ENCODE data around the gene CYB5R3.
"Not testable (repeated sequence)": the region's sequence is repeated elsewhere in the genome, so short reads cannot be mapped to it uniquely, and the experiment has no call there.

The CYB5R3 gene

DNA sequence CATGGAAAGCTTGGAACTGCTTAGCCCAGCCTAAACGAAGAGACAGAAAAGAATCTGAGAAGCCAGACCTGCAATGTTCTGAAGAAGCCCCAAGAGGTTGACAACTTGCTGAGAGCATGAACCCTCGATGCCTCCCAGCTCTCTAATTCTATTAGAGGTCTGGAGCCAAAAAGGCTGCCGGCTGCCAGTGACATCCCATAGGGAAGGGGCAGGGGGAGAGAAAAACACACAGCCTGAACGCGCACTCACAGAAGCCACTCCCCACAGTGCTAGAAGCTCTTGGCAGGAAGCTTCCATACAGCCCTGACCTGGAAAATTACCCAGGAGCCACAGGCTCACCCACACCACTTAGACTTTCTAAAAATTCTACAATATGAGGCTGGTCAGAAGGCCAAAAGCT, 52.9 kb downstream of the CYB5R3 start:
- no peak for DNase-seq

DNA sequence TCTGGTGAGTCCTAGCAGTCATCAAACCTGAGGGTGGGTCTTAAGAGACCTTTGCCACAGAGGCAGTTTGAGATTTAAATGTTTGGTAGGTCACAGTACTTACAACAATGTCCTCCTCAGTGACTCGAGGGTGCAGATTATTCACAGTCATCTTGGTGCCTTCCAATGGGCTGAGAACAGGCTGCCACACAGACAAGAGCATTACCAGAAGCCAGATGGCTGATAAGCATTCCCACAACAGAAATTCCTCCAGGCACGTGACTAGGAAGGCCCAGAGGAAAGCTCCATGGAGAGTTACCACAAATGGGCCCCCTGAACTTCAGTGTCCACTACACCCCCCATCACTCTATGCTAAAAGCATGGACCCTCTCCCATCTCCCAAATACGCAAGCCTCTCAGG, 53.8 kb downstream of the CYB5R3 start:
- no peak for DNase-seq

DNA sequence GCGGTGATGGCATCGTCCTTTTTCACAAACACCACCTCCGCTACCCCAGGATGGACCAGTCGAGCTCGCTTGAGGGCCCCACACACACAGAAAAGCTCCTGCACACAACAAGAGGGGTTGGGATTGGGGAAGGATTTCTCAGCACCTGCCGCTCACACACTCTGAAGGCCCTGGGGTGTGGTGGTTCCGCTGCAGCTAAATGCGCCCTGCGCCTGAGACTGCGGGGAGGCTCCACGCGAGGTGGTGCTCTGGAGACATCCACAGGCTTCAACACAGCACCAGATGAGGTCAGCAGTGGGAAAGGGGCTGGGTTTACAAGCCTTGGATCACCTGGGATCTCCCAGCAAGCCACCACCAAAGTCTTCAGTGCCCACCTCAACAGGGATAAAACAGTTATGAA, 57.2 kb downstream of the CYB5R3 start:
- no peak for DNase-seq

DNA sequence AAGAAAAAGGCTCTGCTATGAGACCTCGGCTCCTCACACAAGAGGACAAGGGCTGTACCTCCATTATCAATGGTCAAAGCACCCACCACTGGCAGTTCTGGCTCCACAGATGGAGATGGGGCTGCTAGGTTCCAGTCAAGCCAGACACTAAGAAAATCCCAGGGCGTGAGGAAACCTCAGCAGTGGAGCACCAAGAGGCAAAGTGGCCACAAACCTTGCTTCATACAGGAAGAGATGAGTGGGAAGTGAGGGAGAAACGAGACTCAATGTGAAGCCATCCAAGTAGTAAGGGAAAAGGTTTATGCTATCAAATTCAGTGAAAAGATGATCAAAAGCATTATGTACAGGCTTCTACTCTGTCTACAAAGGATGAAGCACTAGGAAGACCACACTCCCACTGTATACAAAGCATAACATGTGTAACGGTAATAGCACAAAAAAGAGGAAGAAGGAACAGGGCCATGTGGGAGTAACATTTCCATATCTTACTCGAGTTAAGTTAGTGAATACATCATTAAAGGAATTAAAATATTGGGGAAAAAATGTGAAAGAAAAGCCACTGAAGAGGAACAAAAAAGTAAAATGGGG, 61.5 kb downstream of the CYB5R3 start:
- no peak for DNase-seq

DNA sequence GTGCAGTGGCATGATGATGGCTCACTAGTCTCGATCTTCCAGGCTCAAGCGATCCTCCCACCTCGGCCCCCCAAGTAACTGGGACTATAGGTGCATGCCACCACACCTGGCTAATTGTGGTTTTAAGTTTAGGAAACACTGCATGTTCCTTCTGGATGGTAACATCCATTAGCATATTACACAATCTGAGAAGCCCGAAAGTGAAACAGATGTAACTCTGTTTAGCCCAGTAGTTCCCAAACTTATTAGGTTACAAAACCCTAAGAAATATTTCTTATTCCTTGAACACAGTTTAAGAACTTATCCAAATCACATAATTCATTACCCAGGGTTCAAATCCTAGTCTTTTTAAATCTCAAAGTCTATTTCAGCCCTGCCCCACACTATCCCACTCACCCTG, 62.8 kb downstream of the CYB5R3 start:
- DNase-seq: no peak

DNA sequence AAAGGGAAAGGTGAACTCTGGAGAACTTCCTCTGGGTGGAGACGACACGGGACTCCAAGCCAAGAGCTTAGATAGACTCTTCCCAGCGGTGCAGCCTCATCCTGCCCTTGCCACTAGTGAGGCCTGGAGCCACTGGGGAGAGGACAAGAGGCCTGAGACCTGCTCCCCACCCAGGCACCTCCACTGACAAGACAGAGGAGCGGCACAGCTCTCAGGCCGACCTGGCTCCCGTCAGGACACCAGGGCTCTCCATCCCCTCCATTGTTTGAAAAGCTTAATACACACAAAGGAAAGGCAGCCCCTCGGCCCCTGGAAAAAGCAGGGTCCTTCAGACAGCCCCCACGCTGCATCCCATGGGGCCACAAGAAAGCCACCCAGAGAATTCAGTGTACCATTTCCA, 64.1 kb downstream of the CYB5R3 start:
- no peak for DNase-seq

DNA sequence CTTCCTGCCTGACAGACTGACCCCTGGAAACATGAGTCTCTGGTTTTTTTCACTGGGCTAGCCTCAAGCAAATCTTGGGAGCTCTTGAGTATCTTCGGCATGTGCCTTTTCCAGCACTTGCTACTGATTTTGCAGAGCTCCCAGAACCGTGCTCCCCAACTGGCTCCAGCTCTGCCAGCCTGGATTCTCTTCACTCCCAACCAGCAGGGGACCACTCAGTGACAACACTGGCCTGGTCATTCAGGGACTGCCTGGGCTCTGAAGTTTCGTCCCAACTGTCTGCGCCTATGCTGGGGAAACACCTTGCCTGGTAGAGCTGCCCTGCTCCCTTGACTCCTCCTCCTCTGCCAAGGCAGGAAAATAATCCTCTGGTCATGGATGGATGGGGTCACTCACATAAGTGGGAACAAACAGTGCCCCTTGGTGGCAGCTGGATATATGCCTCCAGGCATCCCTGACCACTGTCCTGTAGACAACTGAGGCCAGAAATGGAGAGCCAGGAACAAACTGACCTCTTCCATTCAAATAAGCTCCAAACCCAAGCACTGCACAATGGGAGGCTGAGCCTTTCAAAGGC, 64.7 kb downstream of the CYB5R3 start:
- DNase-seq: no peak

DNA sequence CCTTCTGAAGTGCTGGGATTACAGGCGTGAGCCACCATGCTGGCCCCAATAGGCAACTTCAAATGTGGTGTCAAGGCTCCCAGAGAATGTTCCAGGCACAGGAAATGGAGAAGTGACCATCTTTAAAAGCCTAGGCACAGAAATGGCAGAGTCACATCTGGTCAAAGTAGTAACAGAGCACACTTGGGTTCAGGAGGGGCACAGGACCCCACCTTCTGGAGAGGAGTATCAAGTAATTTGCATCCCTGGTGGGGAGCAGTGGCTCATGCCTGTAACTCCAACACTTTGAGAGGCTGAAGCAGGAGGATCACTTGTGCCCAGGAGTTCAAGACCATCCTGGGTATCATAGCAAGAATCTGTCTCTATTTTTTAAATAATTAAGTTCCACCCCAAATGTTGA, 66.2 kb downstream of the CYB5R3 start:
- DNase-seq: no peak

DNA sequence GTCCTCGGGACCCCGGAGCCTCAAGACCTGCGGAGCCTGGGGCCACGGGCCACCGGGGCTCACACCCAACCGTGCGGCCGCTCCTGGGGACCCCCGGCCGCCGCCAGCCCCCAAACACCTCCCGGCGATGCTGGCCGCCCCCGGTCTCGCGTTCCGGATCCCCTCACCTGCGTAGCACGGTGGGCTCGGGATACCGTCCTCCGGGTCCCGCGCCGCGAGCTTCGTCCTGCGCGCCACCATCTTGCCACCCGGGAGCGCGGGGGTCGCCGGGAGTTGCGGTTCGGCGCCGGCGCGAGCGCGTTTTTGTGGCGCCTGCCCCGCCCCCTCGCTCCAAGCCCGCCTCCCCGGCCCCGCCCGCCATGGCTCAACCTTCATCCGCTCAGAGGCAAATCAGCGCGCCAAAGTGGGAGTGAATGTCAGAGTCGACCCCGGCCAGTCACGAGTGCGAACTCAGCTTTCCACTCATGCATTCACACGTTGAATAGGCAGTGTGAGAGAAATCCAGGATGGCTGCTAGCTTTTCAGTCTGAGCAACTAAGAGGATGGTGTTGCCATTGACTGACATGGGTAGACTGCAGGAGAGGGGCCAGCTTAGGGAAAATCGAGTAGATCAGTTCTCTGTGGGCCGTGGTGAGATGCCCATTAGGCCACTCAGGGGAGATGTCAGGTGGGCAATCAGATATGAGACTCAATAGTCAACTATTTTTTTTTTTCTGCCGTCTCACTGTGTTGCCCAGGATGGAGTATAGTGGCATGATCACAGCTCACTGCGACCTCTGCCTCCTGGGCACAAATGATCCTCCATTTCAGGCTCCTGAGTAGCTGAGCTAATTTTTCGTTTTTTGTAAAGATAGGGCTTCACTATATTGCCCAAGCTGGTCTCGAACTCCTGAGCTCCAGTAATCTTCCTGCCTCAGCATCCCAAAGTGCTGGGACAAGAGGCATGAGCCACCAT, 67.2 kb downstream of the CYB5R3 start:
- DNase-seq: peak; percentile 78

DNA sequence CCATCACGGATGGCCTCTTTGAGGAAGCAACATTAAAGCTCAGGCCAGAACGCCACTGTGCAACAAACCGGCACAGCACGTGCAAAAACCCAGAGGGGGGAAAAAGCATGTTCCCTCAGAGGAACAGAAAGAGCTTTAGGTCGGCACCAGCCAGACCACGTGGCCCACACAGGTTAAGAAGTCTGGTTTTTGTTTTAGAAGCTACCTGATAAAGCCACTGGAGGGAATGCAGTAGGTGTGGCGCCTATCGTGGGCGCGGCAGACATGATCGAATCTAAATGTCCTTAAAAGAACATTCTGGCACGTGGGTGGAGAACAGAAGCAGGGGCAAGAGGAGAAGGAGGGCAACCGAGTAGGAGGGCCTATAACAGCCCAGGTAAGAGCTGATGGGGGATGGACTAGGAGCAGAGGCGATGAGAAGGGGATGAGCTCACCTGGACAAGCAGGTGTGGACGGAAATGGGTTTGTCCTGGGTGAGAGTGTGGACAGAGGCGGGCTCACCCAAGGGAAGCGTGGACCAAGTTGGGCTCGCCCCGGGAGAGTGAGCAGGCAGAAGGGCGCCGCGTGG, 67.9 kb downstream of the CYB5R3 start:
- not testable (repeated sequence) for DNase-seq

DNA sequence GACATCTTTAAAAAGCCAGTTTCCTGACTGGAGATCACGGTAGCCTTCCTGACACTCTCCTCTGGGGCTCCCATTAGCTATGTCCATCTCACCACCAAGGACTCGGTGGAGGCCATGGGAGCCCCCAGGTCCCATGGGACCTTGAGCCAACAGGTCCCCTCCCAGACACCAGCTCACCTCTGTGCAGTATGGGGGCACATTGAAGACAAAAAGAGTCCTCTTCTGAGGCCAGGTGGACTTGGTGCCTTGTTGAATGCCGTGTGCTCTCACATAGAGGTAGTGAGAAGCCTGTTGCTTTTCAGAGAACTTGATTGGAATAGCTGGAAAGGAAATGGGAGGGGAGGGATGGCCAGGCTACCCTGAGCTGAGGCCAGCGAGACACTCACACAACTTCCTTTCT, 69.2 kb downstream of the CYB5R3 start:
- DNase-seq: not testable (repeated sequence)

DNA sequence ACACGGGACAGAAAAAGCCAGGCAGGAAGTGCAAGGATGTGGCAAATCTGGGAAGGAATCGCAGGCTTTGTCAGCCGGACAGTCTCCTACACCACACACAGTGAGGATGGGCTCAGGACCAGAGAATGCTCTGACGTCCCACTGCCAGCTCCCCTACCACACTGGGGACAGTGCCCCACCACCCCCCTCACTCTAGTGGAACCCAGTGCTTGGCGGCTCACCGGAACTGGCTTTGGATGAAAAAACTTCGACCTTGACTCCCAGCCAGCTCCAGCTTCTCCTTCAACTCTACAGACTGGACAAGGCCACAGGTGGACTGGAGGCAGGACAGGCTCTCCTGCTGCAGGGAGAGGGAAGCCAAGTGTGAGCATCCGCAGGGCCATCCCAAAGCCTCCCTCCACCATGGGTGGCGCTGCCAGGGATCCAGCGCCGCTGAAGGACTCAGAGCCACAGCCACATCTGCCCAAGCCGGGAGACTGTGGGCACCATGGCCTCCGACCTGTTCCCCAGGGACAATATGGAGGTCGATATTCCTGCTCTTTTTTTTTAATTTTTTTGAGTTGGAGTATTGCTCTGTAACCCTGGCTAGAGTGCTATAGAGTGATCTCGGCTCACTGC, 71.5 kb downstream of the CYB5R3 start:
- DNase-seq: no peak

DNA sequence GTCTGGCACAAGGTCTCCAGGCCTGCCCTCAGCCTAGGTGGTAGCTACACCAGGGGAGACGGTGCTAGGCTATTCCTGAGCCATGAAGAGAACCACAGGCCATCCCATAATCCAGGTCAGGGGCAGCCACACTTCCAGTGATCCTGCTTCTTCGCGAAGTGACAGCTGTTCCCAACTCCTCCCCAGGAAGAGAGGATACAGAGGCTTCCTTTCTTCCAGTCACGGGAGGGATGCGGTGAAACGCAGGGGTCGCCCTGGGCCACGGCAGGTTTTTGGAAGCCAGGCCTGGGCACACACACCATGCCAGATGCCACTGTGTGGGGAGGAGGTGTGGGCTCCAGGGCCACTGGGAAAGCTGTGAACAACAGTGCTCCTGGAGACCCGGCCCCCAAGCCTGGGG, 72.1 kb downstream of the CYB5R3 start:
- not testable (repeated sequence) for DNase-seq

DNA sequence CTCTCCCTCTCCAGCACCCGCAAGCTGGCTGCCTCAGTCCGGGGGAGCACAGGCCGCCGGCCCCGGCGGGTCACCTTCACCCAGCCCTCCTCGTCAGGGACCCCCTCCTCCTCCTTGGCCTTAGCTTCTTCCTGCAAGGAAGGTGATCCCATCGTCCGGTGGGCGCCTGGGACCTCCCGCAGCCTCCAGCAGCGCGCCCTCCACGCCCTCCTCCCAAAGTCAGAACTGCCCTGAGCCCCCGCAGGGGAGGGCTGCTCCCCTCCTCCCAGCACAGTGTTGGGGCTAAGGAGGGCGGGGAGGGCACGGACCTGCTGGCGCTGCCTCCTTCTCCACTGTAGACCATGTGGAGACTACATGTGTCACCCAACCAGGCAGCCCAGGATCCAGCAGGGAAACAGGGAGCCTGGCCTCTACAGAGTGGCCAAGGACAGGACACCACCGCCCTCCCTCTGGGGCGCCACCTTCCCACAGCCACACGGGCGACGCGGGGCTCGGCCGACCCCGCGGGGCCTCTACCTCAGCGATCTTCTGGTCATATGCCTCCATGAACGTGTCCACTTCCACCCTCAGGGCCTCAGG, 73.1 kb downstream of the CYB5R3 start:
- not testable (repeated sequence) for DNase-seq

DNA sequence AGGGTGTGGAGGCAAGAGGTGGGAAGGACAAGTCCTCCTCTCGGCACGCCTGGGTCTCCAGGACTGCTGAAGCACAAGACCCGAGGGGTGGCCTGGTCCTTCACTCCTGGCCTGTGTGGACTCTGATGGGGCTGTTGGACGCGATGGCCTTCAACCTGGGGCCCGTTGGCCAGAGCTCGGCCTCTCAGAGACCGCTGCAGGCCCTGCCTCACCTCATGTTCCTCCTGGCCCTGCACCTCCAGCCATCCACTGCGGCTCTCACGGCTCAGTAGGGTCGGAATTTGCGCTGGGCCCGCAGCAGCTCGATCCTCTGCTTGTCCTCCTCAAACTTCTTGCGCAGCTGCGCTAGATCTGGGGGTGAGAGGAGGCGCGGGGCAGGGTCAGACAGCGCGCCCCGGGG, 74.7 kb downstream of the CYB5R3 start:
- not testable (repeated sequence) for DNase-seq

DNA sequence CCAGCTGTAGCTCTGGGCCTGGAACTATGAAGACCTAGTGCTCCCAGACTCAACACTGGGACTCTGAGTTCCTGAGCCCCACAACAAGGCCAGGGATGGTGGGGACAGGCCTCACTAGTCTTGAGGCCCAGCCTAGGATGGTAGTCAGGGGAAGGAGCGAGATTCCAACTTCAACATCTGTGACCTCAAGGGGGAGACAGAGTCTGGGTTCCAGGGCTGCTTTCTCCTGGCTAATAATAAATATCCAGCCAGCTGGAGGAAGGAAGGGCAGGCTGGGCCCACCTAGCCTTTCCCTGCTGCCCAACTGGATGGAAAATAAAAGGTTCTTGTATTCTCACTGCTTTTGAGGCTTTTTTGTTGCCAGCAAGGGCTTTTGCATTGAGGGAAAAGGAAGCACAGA, 75.1 kb downstream of the CYB5R3 start:
- not testable (repeated sequence) for DNase-seq

DNA sequence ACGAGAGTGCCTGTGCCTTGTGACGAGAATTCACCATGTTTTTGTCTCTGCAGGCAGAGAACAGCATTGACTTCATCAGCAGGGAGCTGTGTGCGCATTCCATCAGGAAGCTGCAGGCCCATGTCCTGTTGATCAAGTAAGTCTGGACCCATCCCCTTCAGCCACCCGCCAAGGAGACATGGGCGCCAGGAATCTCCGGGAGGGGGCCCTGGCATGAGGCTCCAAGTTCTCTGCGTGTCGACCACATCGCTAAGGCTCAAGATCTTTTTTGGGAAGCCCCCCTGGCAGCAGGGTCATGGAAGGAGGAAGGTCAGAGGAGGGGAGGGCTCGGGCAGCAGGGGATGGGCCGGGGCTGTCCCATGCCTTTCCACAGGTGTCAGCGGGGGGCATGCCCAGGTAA, 78.1 kb downstream of the CYB5R3 start:
- not testable (repeated sequence) for DNase-seq

DNA sequence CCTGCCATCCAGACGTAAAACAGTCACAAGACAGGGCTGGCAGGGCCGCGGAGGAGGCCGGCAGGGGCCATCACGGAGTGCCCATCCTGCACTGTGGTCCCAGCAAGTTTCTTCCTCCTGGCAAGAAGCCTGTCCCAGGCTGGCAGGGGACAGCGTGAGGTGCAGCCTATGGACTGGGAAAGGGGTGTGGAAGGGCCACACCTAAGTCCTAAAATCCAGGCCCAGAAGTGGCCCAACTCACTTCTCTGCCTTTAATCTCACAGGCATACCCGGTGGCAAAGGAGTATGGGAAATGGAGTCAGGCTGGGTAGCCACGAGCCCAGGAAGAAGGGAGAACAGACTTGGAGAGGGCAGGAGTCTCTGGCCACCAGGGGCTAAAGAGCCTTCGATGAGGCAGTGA, 78.6 kb downstream of the CYB5R3 start:
- not testable (repeated sequence) for DNase-seq

DNA sequence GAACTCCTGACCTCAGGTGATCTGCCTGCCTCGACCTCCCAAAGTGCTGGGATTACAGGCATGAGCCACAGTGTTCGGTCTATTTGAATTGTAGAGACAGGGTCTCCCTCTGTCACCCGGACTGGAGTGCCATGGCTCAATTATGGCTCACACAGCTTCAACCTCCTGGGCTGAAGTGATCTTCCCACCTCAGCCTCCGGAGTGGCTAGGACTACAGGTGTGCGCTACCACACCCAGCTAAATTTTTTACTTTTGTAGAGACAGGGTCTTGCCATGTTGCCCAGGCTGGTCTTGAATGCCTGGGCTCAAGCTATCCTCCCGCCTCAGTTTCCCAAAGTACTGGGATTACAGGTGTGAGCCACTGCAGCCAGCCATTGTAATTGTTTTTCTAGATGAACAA, 81.2 kb downstream of the CYB5R3 start:
- not testable (repeated sequence) for DNase-seq
